Activated effector memory CD4-positive, alpha-beta T cell treated with Interleukin-2 at 50 U/mL for 16 hours (primary cell): ENCODE measurements around the gene SRGAP2.
"Not testable (repeated sequence)": the region's sequence is repeated elsewhere in the genome, so short reads cannot be mapped to it uniquely, and the experiment has no call there.

ENCODE experiments used
- DNase-seq: peaks from one replicate; pipeline ENCODE4 v3.0.0-alpha.2; 2020

SRGAP2 gene

DNA sequence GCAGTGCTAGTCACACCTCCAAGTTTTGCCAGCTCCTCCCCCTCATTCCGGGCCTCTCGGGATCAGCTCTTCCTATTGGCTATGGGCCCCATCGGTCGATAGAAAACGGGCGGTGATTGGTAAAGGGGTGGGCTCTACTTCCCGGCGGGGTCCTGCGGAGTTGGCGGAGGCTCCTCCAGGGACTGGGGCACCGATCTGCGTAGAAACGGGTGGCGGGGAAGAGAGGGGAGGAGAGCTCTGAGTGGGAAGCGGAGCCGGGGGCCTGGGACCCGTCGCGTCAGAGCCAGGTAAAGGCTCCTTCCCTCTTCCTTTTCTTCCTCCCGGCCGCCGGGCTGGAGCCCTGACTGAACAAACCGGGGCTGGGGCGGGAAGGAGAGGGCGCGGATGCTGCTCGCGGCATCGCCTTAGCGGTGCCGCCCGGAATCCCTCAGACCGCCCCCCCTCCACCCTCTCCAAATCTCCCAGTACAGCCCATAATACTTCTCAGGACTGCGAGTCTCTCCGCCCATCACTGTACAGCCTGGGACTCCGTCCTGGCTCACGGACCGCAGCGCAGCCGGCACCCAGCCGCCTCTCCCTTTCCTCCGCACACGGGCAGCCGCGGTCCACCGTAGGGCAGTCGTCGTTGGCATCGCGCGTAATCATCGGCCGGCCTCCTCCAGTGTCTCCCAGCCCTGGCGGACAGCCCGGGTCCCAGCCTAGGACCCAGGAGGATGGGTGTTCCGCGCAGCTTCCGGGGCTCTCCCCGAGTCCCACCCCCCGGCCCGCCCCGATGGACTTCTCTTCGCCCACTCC is at the start of gene SRGAP2:
TSS of gene SRGAP2 (plus strand) at position 178 of the 795 bp plus-strand sequence. CDS start 2,430 bp downstream, outside the sequence.
- DNase-seq = peak; percentile 31

DNA sequence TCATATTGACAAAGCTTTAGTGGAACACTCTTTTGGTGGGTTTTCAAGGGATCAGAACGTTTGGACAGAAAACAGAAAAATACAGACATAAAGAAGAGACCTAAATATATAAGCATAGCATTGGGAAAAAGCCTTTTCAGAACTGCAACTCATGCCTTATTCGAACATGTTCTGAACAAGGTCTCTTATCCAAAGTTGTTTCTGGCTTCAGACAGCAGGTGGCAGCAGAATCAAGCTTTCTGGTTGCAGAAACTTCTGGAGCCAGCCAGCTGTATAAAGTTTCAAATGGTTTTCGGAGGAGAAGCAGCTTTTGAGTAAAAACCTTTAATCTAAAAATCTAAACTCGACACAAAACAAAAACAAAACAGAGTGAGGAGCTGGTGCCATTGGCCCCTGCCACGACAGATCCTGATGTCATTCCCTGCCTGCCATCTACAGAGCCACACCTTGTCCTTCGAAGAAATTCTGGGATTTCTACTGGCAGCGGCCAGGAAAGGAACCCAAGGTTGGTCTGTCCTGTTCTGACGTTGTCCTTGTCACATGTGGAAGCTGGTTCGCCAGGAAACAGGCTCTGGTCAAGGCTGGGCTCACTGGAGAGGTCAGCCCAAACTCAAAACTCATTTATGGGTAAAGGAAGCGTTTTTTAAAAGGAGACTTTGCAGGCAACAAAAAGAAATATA is 35.9 kb upstream of the SRGAP2 start:
- DNase-seq = not testable (repeated sequence)

GRCh38 chr1:206169794-206170193 is 33.5 kb upstream of the SRGAP2 start:
- not testable (repeated sequence) for DNase-seq

DNA sequence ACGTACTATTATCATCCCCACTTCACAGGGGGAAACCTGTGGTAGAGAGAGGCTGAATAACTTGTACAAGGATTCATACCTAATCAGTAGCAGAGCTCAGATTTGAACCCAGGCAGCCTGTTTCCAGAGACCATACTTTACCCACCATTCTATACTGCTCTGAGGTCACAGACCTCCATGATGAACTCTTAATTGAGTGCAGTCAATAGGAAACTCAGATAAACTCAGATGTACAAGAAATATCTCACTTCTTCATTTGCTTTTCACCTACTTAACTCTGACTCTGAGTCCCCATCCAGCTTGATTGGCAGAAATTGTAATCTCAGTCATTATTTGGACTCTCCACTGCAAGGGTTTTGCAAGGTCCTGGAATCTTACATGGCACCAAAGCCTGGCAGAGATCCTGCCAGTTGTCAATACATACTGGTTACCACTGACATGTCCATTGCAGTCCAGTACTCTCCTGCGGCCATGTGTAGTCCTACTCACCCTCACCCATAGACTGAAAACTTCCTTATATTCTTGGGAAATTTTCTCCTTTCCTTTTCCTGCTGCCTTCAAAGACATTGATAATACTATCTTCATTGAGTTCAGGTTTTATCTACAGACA is 30.1 kb upstream of the SRGAP2 start:
- not testable (repeated sequence) for DNase-seq

- DNase-seq = not testable (repeated sequence)
These were observed 29.0 kb upstream of the SRGAP2 start for GRCh38 chr1:206174182-206174868.

- not testable (repeated sequence) for DNase-seq
These were observed 27.8 kb upstream of the SRGAP2 start for GRCh38 chr1:206175459-206176113.

- DNase-seq = not testable (repeated sequence)
These were observed 27.2 kb upstream of the SRGAP2 start for GRCh38 chr1:206176114-206176502.

DNA sequence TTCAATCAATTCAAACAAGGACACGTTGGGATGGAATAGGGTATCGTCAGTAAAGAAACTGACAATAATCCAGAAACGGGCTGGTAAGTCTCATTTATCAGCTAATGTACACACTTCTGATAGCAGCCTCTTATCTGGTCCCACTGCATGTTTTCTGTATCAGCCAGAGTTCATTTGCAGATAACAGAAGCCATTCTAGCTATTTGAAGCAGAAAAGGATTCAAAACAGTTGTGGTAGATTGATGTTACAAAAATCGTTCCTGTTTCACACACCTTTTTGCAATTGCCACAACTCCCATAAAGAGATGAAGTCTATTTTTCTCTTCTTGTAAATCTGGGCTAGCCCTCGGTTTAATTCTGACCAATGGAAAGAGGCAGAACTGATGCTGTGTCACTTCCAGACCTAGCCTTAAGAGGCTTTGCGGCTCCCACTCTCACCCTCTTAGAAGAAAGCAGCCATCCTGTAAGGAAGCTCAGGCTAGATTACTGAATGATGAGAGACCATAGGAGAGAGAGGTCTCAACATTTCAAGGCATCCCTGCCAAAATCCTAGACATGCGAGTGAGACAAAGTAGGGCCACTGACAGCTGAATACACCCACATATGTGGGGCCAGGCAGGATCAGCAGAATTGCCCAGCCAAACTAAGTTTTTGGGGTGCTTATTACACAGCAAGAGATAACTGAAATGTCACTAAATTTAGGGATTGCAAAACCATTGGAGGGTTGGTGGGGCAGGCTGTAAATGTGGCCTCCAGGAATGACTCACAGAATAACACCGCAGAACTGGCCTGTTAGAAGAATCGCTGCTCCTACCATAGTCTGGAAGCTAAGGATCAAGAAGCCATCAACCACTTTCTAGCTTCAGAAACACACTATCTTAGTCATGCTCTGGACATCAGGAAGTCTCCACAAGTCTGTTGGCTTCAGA is 25.0 kb upstream of the SRGAP2 start:
- DNase-seq = not testable (repeated sequence)

GRCh38 chr1:206179666-206180065 is 23.7 kb upstream of the SRGAP2 start:
- not testable (repeated sequence) for DNase-seq

DNA sequence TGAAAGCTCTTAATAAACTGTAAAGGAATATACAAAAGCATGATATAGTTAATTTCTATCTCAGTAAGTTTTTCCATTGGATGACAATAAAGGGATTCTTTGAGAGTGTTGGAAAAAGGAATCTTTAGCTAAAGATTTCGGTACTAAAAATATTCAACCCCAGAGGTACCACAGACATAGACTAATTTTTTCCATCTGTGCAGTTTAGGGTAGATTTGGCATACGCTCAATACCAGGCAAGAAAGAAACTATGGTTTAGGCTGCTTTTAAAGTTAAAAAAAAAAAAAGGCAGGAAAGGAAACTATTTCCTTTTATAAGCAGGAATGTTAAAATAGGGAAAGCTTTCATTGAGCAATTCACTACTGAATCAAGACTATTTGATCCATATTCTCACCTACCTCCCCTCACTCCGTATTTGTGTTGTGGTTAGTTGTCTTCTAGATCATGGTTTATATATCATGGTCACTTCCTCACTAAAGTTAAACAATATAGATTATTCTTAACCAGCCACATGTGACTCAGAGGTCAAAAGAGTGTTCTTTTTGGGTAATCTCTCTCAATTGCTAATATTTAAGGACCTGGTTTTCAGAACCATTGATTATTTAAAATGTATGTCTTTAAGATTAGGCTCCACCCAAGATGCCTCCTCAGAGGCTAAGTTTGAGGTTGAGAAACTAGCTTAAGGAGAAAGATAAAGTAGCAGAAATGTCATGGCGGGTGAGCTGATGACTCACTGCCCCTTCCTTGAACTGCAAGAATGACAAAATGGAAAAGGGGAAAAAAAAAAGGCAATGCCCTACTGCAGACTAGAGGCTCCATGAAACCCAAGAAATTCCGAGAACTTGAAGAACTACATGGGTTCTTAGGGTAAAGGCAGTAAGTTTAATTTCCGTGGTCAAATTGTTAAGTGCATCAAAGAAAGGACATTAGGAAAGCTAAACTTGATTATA is 20.7 kb upstream of the SRGAP2 start:
- DNase-seq = not testable (repeated sequence)

- not testable (repeated sequence) for DNase-seq
These were observed 19.6 kb upstream of the SRGAP2 start for GRCh38 chr1:206183788-206184187.

DNA sequence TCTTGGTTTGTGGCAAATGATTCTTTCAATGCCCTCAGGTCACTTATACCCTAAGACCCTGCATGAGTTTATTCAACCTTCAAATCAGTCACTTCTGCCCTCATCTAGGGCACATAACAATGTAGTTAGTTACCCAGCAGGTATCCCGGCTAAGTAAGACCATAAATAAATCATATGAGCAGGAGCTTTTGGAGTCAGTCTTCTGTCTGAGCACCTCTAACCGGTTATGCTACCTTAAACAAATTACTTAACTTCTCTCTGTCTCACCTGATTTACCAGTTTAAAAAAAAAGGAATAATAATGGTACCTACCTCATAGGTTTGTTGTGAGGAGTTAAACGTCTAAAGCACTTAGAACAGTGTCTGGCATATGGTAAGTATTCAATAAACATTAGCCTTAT is 17.6 kb upstream of the SRGAP2 start:
- DNase-seq = not testable (repeated sequence)

- DNase-seq = not testable (repeated sequence)
These were observed 16.5 kb upstream of the SRGAP2 start for GRCh38 chr1:206186826-206187225.

GRCh38 chr1:206195182-206195581 is 8.2 kb upstream of the SRGAP2 start:
- DNase-seq = not testable (repeated sequence)

GRCh38 chr1:206196748-206197424 is 6.5 kb upstream of the SRGAP2 start:
- not testable (repeated sequence) for DNase-seq

DNA sequence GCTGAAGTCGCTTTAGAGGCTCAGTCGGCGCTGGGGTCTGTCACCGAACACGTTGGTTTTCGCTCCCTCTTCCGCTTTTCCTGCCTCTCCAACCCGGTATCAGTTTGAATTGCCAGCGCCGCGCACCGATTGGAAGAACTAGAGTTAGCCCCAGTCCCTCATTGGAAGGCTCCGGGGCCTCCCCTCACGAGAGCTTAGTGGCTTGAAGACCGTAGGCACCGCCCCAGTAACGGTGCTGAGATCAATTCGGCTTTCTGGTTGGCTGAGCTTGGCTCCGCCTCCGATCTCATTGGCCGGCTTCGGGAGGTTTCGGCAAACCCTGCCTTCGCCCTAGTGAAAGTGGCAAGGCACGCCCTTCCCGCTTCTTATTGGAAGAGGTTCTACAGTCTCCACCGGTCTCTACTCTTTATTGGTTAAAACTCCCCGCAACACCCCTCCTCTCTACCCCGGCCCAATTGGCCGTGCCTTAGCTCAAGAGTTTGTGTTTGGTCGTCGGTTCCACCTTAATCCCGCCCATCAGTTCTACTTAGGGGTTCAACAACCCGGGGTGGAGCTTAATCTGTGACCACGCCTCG is 465 bp upstream of the SRGAP2 start, which contains the start of gene FAM72A:
TSS of gene FAM72A (minus strand) at position 51 of the 575 bp plus-strand sequence. CDS start 814 bp downstream, outside the sequence.
- peak; percentile 96 for DNase-seq

DNA sequence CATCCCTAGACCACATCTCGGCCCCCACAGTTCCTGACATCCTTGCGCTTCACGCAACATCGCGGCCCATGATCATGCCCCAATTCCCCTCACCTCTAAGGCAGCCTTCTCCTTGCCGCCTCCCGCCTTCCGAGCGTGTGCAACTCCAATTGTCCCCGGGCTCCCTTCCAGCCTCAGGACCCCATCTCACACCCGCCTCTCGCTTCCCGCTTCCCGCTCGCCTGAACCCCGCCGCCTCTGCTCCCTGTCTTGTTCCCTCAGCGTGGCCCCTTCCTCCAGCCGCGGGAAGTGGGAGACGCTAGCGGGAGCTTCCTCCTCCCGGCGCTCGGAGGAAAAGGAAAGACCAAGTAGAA is 794 bp downstream of the SRGAP2 start:
- not testable (repeated sequence) for DNase-seq

- not testable (repeated sequence) for DNase-seq
These were observed 1.5 kb downstream of the SRGAP2 start for GRCh38 chr1:206204871-206205270.

- not testable (repeated sequence) for DNase-seq
These were observed 2.2 kb downstream of the SRGAP2 start for GRCh38 chr1:206205569-206205968.
